GM18502 (cell line): ENCODE results near the gene UGT1A1.

Experiments
- ATAC-seq: cut with Tn5 transposase; IDR thresholded peaks from one replicate; pipeline ENCODE4 v1.9.1; 2021; ENCODE audit warnings: mild to moderate bottlenecking; ENCODE audit not compliant: unreplicated experiment, poor library complexity

Gene UGT1A1

GRCh38 chr2:233756429-233757081 lies 3.5 kb upstream of the UGT1A1 start:
- no peak for ATAC-seq

DNA sequence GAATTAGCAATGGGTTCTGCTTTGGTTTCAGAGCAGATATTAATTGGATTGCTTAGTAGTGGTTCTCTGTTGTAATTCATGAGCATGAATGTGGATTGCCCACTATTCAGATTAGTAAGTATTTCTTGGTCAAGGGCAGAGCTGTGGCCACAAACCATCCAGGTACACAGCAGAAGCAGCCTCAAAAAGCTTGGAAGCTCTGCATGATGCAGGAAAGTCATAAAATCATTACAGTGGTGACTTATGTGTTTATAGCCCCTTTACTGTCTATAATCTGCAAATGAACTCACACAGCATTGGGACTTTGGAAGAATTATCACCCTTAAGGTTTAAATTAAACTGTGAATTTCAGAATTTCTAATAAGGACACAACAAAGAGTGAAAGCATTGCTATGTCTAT lies 1.9 kb upstream of the UGT1A1 start:
- ATAC-seq: no peak

GRCh38 chr2:233758849-233759248 lies 1.2 kb upstream of the UGT1A1 start:
- ATAC-seq: no peak

DNA sequence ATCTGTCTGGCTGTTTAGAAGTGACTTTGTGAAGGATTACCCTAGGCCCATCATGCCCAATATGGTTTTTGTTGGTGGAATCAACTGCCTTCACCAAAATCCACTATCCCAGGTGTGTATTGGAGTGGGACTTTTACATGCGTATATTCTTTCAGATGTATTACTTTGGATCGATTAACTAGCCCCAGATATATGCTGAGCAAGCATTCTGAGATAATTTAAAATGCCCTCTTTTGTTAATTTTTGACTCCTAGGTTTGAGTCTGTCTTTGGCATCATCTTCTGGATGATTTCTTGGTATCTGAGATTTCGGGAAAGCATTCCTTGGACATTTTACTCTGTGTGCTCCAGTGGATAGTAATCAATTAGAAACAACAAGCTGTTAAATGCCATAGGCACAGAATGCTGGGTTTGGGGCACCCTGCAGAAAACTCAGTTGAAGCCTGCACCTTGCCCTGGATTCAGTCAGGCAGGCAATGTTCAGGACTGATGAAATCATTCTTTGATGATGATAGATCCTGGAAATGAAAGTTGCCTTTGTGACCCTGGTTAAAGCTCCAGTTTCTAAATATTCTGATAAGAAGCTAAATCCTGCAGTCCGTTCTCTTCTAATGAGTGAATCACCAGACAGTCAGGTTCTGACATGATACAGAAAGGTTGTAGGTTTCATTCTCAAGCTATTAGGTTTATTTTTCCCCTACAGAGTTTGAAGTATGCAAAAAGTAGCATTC lies 1.1 kb downstream of the UGT1A1 start:
- ATAC-seq: no peak

GRCh38 chr2:233764264-233764663 lies 4.2 kb downstream of the UGT1A1 start:
- ATAC-seq: no peak

DNA sequence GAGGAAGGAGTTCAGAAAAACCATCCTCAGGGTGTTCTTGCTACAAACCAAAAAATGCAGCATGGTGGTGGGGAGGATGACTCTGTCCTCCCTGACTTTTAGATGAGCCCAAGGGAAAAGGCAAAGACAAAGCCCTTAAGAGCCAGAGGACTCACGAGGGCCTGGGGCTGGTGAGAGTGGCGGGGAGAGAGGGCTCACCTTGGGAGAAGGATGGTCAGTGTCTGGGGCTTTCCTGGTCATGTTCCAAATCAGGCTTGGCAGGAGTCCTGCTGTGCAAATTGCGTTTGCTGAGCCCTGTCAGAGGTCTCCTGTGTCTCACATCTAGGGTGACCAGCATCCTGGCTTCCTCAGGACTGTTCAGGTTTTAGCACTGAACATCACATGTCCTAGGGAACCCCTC lies 4.7 kb downstream of the UGT1A1 start:
- no peak for ATAC-seq

- ATAC-seq: no peak
Observed at GRCh38 chr2:233766416-233766815, 6.3 kb downstream of the UGT1A1 start.

- ATAC-seq: no peak
Observed at GRCh38 chr2:233768076-233768475, 8.0 kb downstream of the UGT1A1 start.

GRCh38 chr2:233769260-233769659 lies 9.2 kb downstream of the UGT1A1 start:
- ATAC-seq: no peak

DNA sequence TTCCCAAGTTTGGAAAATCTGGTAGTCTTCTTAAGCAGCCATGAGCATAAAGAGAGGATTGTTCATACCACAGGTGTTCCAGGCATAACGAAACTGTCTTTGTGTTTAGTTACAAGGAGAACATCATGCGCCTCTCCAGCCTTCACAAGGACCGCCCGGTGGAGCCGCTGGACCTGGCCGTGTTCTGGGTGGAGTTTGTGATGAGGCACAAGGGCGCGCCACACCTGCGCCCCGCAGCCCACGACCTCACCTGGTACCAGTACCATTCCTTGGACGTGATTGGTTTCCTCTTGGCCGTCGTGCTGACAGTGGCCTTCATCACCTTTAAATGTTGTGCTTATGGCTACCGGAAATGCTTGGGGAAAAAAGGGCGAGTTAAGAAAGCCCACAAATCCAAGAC lies 12.1 kb downstream of the UGT1A1 start:
- no peak for ATAC-seq

DNA sequence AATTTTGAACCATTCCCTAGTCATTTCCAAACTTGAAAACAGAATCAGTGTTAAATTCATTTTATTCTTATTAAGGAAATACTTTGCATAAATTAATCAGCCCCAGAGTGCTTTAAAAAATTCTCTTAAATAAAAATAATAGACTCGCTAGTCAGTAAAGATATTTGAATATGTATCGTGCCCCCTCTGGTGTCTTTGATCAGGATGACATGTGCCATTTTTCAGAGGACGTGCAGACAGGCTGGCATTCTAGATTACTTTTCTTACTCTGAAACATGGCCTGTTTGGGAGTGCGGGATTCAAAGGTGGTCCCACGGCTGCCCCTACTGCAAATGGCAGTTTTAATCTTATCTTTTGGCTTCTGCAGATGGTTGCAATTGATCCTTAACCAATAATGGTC lies 12.5 kb downstream of the UGT1A1 start:
- no peak for ATAC-seq

- ATAC-seq: no peak
Observed at GRCh38 chr2:233773854-233774253, 13.8 kb downstream of the UGT1A1 start.

GRCh38 chr2:233775414-233775813 lies 15.3 kb downstream of the UGT1A1 start:
- no peak for ATAC-seq

- no peak for ATAC-seq
Observed at GRCh38 chr2:233778030-233778429, 18.0 kb downstream of the UGT1A1 start, which contains the start of gene MROH2A. Gene MROH2A, plus strand, starts transcription at chr2:233778330. Its CDS starts 1,029 bp downstream, at chr2:233779359.

DNA sequence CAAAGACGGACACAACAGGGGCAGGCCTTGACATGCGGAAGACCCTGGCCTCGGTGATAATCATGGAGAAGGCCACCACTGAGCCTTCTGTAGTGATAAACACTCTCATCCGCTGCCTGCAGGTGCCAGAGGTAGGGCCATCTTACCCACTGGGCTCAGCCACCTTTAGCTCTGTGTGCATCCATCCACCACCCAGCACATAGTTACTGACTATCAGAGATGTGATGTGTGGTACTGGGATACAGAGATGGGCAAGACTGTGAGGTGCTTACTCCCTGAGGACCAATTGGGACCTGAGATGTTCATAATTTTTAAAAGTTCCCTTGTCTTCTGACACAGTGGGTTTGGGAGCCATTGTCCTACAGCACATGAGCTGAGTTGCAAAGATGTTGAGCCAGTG lies 19.7 kb downstream of the UGT1A1 start:
- ATAC-seq: no peak

GRCh38 chr2:233780771-233781170 lies 20.7 kb downstream of the UGT1A1 start:
- no peak for ATAC-seq

GRCh38 chr2:233789554-233789953 lies 29.5 kb downstream of the UGT1A1 start:
- no peak for ATAC-seq

GRCh38 chr2:233791151-233791882 lies 31.2 kb downstream of the UGT1A1 start:
- ATAC-seq: no peak

GRCh38 chr2:233791883-233792329 lies 31.8 kb downstream of the UGT1A1 start:
- ATAC-seq: no peak

DNA sequence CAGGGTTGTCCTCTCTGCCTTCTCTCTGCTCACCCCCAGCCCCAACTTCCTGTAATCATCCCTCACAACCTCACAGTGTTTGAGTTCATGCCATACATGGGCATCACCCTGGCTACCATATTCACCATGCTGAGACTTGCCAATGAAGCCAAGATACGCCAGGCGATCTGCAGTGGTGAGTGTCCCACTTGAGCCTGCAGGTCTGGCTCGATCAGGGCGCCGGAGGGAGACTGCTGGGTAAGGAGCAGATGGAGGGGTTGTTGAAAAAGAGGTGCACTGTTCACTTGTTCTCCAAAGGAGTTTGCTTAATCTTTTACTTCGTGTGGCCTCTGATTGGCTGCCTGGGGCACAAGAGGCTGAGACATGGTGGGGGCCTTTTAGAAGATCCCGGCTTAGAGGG lies 32.6 kb downstream of the UGT1A1 start:
- no peak for ATAC-seq

DNA sequence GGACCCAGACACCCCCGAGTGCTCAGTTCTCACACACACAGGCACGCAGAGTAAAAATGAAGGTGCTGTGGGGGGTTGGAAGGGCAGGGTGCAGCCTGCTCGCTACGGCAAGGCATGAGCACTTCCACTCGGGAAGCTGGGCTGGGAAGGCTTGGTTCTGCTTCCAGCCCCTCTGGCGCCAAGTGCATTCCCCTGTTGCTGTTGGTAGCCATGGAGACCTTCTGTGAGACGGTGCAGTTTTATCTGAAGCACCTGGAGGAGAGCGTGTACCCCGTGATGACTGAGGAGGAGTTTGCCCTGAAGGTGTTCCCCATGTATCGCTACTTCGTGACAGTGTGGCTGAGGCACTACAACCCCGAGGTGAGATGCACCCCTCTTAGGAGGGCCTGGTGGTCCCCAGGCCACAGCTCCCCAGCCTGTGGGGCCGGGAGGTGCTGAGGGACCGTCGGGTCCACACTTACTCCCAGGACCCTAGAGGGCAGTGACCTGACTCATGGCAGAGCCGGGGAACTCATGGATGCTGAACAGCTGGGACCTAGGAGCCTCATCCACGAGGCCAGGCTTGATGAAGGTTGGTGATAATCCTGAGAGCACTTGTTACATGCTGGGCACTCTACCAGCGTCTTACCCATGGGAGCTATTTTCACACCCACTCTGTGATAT lies 33.5 kb downstream of the UGT1A1 start:
- no peak for ATAC-seq
